Loucy (cell line): ENCODE results near the gene DPP8.
A peak's percentile ranks its signal among the peaks of the same experiment; 100 is the strongest.

ENCODE experiments used
- H2AFZ ChIP-seq: fragments of 200-600 bp; sonication (generic); 2 replicates; pipeline ENCODE4 v1.6.0; 2016; ENCODE audit warnings: antibody characterized with exemption, mild to moderate bottlenecking, low read length, moderate library complexity
- H3F3A ChIP-seq: fragments of 200-600 bp; 2 replicates; pipeline ENCODE4 v1.6.0; 2016; ENCODE audit warnings: antibody characterized with exemption, low read depth, mild to moderate bottlenecking
- H3K27me3 ChIP-seq: fragments of 200-600 bp; sonication (generic); 2 replicates; pipeline ENCODE4 v1.6.1; 2014; ENCODE audit warnings: low read length, mild to moderate bottlenecking; ENCODE audit not compliant: insufficient read depth, poor library complexity, severe bottlenecking
- H3K36me3 ChIP-seq: fragments of 200-600 bp; sonication (generic); 2 replicates; pipeline ENCODE4 v1.6.1; 2016; ENCODE audit warnings: low read length; ENCODE audit not compliant: insufficient read depth
- H3K4me1 ChIP-seq: fragments of 200-600 bp; sonication (generic); 2 replicates; pipeline ENCODE4 v1.5.1; 2014; ENCODE audit warnings: low read length, mild to moderate bottlenecking; ENCODE audit not compliant: insufficient read depth, poor library complexity, severe bottlenecking
- H3K4me2 ChIP-seq: fragments of 200-600 bp; sonication (generic); 2 replicates; pipeline ENCODE4 v1.6.0; 2014; ENCODE audit warnings: antibody characterized with exemption, low read length, low read depth, mild to moderate bottlenecking; ENCODE audit not compliant: poor library complexity, severe bottlenecking
- H3K4me3 ChIP-seq: fragments of 200-600 bp; sonication (generic); 2 replicates; pipeline ENCODE4 v1.5.1; 2014; ENCODE audit warnings: low read length, mild to moderate bottlenecking, mixed read lengths; ENCODE audit not compliant: poor library complexity, severe bottlenecking
- H3K79me2 ChIP-seq: fragments of 200-600 bp; sonication (generic); 2 replicates; pipeline ENCODE4 v1.6.1; 2014; ENCODE audit warnings: low read length; ENCODE audit not compliant: insufficient read depth
- H3K9ac ChIP-seq: fragments of 200-600 bp; sonication (generic); 2 replicates; pipeline ENCODE4 v1.6.0; 2014; ENCODE audit warnings: mild to moderate bottlenecking, low read depth, low read length, moderate library complexity; ENCODE audit not compliant: poor library complexity, severe bottlenecking
- H3K9me2 ChIP-seq: fragments of 200-600 bp; sonication (generic); replicated peaks from 2 replicates; pipeline ENCODE4 v1.6.1; 2016; ENCODE audit warnings: low read depth, low read length, mixed read lengths
- H3K9me3 ChIP-seq: fragments of 200-600 bp; sonication (generic); 2 replicates; pipeline ENCODE4 v1.6.1; 2014; ENCODE audit warnings: mild to moderate bottlenecking, antibody characterized with exemption, low read length, low read depth; ENCODE audit not compliant: insufficient read depth
- H4K20me1 ChIP-seq: fragments of 200-600 bp; sonication (generic); 2 replicates; pipeline ENCODE4 v1.6.0; 2014; ENCODE audit warnings: antibody characterized with exemption, low read length, mild to moderate bottlenecking; ENCODE audit not compliant: insufficient read depth, poor library complexity, severe bottlenecking
- CTCF ChIP-seq: fragments of 200-600 bp; sonication (generic); conservative IDR thresholded peaks from 2 replicates; pipeline ENCODE4 v1.5.1; 2014; ENCODE audit warnings: mild to moderate bottlenecking, antibody characterized with exemption, low read length
- EZH2phosphoT487 ChIP-seq: fragments of 200-600 bp; IDR thresholded peaks from 2 replicates; pipeline ENCODE4 v1.6.1; 2018; ENCODE audit warnings: antibody characterized with exemption, mild to moderate bottlenecking, moderate library complexity, borderline replicate concordance

Gene DPP8

DNA sequence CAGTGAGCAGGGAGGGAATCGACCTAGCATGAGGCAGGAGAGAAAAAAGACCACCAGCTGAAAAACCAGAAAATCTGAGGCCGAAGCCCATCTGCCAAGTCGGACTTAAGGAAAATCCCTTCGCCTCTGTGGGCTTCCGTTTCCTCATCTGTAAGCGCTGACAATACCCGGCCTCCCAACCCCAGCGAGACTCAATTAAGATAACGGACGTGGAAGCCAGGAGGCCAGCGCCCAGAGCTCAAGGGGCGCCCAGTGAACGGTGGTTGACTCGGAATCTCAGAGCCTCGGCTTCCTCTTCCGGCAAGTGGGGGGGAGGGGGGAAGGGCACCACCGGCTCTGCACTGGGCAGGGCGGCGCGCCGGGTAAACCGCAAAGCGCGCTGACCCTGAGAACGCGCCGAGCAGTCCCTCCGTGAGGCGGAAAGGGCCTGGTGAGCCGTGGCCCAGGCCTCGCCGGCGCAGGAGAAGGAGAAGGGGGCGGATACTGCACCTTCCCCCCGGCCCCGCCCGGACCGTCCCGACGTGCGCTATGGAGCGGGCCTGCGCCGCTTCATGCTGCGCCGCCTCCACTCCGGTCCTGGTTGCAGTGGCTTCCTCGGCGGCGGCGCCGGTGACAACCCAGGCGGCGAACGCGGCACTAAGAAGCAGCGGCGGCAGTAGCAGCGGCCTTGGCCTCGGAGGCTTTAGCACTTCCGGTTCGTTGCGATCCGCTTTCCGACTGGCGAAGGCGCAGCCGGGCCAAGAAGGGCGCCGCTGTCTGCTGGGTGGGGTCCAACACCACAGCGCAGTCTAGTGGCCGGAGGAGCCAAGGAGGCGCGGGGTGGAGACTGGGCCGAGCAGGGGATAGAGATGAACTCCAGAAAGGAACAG is at the start of gene DPP8:
TSS of gene DPP8 (minus strand) at position 693 of the 869 bp plus-strand sequence. CDS start 5,136 bp downstream, outside the sequence.
- peak within 1 kb of the TSS; percentile 97 for H3K9ac ChIP-seq
- TF ChIP-seq CTCF (peak; percentile 87), EZH2phosphoT487 (no peak)
- H3K36me3 ChIP-seq = no peaks in the 10 kb centered on the region
- peaks cover 19% of the 10 kb centered on the region for H3F3A ChIP-seq
- peaks cover 40% of the 10 kb centered on the region for H3K79me2 ChIP-seq
- no peaks in the 10 kb centered on the region for H3K27me3 ChIP-seq
- peak within 1 kb of the TSS; percentile 87 for H2AFZ ChIP-seq
- peaks cover 48% of the 10 kb centered on the region for H3K4me1 ChIP-seq
- H3K9me2 ChIP-seq = no peaks in the 10 kb centered on the region
- peak within 1 kb of the TSS; percentile 96 for H3K4me3 ChIP-seq
- H4K20me1 ChIP-seq = peaks cover 31% of the 10 kb centered on the region
- H3K4me2 ChIP-seq = peak within 1 kb of the TSS; percentile 92
- H3K9me3 ChIP-seq = no peaks in the 10 kb centered on the region

DNA sequence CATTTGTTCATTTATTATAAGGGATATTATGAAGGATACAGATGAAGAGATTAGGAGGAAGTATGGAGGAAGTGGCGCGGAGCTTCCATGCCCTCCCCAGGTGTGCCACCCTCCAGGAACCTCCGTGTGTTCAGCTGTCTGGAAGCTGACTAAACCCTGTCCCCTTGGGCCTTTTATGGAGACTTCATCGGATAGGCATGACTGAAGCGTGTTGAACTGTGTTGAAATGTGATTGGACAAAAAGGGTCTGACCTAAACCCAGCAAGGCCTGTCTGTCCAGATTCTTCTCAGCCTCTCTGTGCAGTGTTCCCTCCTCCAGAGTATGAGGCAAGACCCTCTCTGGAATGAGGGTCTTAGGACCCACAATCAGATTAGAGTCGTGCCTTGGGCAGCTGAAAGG is 44.4 kb upstream of the DPP8 start:
- Histone ChIP-seq H3K4me1 (no peaks in the 10 kb centered on the region), H3K9me2 (no peaks in the 10 kb centered on the region), H3F3A (no peaks in the 10 kb centered on the region), H3K4me2 (no peak overlapping the region), H3K9ac (no peak overlapping the region), H3K9me3 (no peaks in the 10 kb centered on the region; the same call in 1 of the 2 replicates), H2AFZ (no peak overlapping the region), H3K4me3 (no peak overlapping the region), H3K36me3 (peaks cover 98% of the 10 kb centered on the region), H4K20me1 (no peaks in the 10 kb centered on the region), H3K79me2 (peaks cover 12% of the 10 kb centered on the region; the same call in 1 of the 2 replicates), H3K27me3 (no peaks in the 10 kb centered on the region)
- TF ChIP-seq EZH2phosphoT487 (no peak), CTCF (no peak)

GRCh38 chr15:65559941-65560340 is 42.5 kb upstream of the DPP8 start:
- no peaks in the 10 kb centered on the region for H3F3A ChIP-seq
- no peaks in the 10 kb centered on the region for H4K20me1 ChIP-seq
- no peak overlapping the region for H3K4me3 ChIP-seq
- H3K9ac ChIP-seq = no peak overlapping the region
- no peak overlapping the region for H2AFZ ChIP-seq
- no peaks in the 10 kb centered on the region for H3K4me1 ChIP-seq
- H3K9me3 ChIP-seq = no peaks in the 10 kb centered on the region
- H3K4me2 ChIP-seq = no peak overlapping the region
- TF ChIP-seq EZH2phosphoT487 (no peak), CTCF (no peak)
- H3K27me3 ChIP-seq = no peaks in the 10 kb centered on the region
- peaks cover 98% of the 10 kb centered on the region; the same call in 1 of the 2 replicates for H3K36me3 ChIP-seq
- H3K79me2 ChIP-seq = peaks cover 18% of the 10 kb centered on the region; the same call in 1 of the 2 replicates
- H3K9me2 ChIP-seq = no peaks in the 10 kb centered on the region
